ENCODE results near the gene ID4. TPM values are rescaled to one million over a fixed set of nuclear protein-coding genes. Genes with fewer than 3 reads are reported as not detected.

Gene ID4
- total RNA-seq, 2 donors from 2014 or later = 2.4 to 5.3 TPM

GRCh38 chr6:19824058-19824807, 12.9 kb upstream of the ID4 start:
- no peaks in the 10 kb centered on the region for H3K36me3 ChIP-seq
- no peaks in the 10 kb centered on the region for H3K9me3 ChIP-seq
- TF ChIP-seq CTCF (IDR thresholded peaks at IDR 0.05) = no peak
- no peak overlapping the region for H3K27ac ChIP-seq
- intact Hi-C loops (cut with DNase I) = no loop called here
- no peak overlapping the region for H3K4me3 ChIP-seq
- DNase-seq = no peak
- no peak overlapping the region for H3K9ac ChIP-seq (ENCODE audit: low read depth in 2 of 2, low read length in 2 of 2)
- H3K4me1 ChIP-seq = no peaks in the 10 kb centered on the region
- no peaks in the 10 kb centered on the region for H3K27me3 ChIP-seq

- no peak overlapping the region for H3K9ac ChIP-seq (ENCODE audit: low read depth in 2 of 2, low read length in 2 of 2)
- intact Hi-C loops (cut with DNase I) = no loop called here
- no peaks in the 10 kb centered on the region for H3K4me1 ChIP-seq
- TF ChIP-seq CTCF (IDR thresholded peaks at IDR 0.05) = no peak
- no peaks in the 10 kb centered on the region for H3K9me3 ChIP-seq
- no peaks in the 10 kb centered on the region for H3K27me3 ChIP-seq
- DNase-seq = no peak
- no peaks in the 10 kb centered on the region for H3K36me3 ChIP-seq
- no peak overlapping the region for H3K4me3 ChIP-seq
- no peak overlapping the region for H3K27ac ChIP-seq
Measured at GRCh38 chr6:19827247-19827646, 9.9 kb upstream of the ID4 start.

- H3K4me3 ChIP-seq = no peak overlapping the region
- H3K9me3 ChIP-seq = no peaks in the 10 kb centered on the region
- no peaks in the 10 kb centered on the region for H3K4me1 ChIP-seq
- H3K27ac ChIP-seq = no peak overlapping the region
- TF ChIP-seq CTCF (IDR thresholded peaks at IDR 0.05) = no peak
- no peaks in the 10 kb centered on the region for H3K27me3 ChIP-seq
- intact Hi-C loops (cut with DNase I) = no loop called here
- H3K9ac ChIP-seq (ENCODE audit: low read depth in 2 of 2, low read length in 2 of 2) = no peak overlapping the region
- H3K36me3 ChIP-seq = no peaks in the 10 kb centered on the region
- no peak for DNase-seq
Measured at GRCh38 chr6:19827903-19828302, 9.3 kb upstream of the ID4 start.

GRCh38 chr6:19830171-19830570, 7.0 kb upstream of the ID4 start:
- Histone ChIP-seq H3K27me3 (no peaks in the 10 kb centered on the region), H3K9ac (ENCODE audit: low read depth in 2 of 2, low read length in 2 of 2) (no peak overlapping the region), H3K9me3 (no peaks in the 10 kb centered on the region), H3K27ac (no peak overlapping the region), H3K36me3 (no peaks in the 10 kb centered on the region), H3K4me1 (no peaks in the 10 kb centered on the region), H3K4me3 (no peak overlapping the region)
- no peak for DNase-seq
- intact Hi-C loops (cut with DNase I) = no loop called here
- no peak for TF ChIP-seq CTCF (IDR thresholded peaks at IDR 0.05)

GRCh38 chr6:19831358-19831757, 5.8 kb upstream of the ID4 start:
- no peak for TF ChIP-seq CTCF (IDR thresholded peaks at IDR 0.05)
- H3K9me3 ChIP-seq = no peaks in the 10 kb centered on the region
- intact Hi-C loops (cut with DNase I) = no loop called here
- H3K27ac ChIP-seq = no peak overlapping the region
- H3K4me1 ChIP-seq = no peaks in the 10 kb centered on the region
- H3K36me3 ChIP-seq = no peaks in the 10 kb centered on the region
- H3K27me3 ChIP-seq = no peaks in the 10 kb centered on the region
- no peak overlapping the region for H3K9ac ChIP-seq (ENCODE audit: low read depth in 2 of 2, low read length in 2 of 2)
- DNase-seq = no peak
- no peak overlapping the region for H3K4me3 ChIP-seq

All from colonic mucosa (tissue), 4 donors.